Activated naive CD4-positive, alpha-beta T cell treated with Interleukin-2 at 50 U/mL for 16 hours (primary cell): ENCODE data around the gene NLK.
"Not testable (repeated sequence)": the region's sequence is repeated elsewhere in the genome, so short reads cannot be mapped to it uniquely, and the experiment has no call there.

Experiments
- DNase-seq: peaks from one replicate; pipeline ENCODE4 v3.0.0-alpha.2; 2020

NLK gene

DNA sequence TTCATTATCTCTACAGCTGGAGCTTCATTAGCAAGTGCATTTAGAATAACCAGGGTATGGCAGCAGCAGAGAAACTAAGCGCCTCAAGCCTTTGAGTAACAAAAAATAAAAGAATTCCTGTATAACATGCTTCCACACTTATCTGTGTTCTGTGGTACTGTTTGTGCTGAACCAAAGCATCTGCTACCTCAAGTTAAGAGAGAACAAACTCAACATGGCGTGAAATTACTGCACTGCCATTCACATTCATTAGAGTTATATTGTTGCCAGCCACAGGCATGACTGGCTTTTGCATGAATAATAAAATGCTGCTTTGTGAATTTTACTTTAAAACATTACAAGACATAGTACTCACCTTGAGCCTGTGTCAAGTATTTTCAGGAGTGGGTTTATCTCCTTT, 76.6 kb downstream of the NLK start:
- DNase-seq: no peak

DNA sequence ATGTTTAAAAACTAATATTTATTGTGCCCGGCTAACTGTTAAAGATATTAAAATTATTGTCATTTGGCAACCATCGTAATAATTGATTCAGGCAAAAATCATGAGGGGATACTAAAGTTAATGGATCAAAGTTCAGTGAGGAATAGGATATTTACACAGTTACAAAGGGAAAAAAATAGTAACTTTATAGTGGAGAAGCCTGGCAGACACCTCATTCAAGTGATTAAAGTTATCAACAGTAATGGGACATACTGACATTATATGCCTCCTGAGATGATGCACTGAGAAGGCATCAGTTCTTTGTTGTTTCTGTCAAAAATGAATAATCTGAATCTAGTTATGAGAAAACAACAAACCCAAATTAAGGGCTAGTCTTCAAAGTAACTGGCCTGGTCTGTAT, 77.1 kb downstream of the NLK start:
- no peak for DNase-seq

DNA sequence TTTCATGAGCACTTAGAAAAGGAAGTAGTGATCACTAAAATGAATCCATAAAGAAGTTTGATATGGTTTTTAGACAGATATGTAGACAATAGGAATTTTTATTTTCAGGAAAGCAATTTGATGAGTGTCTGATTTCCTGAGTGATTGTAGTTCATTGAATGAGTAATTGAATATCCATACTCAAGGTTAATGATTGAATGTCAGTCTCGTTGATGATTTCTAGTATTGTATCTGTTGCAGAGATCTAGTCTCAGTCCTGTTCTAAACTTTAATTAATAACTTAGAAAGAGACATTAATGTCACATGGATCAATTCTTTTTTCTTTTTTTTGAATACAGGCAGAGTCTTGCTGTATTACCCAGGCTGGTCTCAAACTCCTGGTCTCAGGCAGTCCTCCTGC, 78.3 kb downstream of the NLK start:
- DNase-seq: no peak

DNA sequence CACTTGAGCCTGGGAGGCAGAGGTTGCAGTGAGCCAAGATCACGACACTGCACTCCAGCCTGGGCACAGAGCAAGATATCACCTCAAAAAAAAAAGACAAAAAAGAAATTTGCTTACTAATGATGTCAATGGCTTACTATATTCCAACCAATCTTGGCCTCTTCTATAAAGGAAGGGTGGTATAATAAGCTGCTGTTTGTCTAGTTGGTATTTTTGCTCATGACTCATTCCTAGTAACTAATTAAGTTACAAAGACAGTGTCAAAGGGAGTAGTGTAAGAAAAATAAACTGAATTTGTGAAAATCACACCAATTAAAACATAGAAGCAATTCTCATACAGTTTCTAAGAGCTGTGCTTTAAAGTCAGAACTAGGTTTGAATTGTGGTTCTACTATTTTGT, 82.5 kb downstream of the NLK start:
- DNase-seq: no peak

DNA sequence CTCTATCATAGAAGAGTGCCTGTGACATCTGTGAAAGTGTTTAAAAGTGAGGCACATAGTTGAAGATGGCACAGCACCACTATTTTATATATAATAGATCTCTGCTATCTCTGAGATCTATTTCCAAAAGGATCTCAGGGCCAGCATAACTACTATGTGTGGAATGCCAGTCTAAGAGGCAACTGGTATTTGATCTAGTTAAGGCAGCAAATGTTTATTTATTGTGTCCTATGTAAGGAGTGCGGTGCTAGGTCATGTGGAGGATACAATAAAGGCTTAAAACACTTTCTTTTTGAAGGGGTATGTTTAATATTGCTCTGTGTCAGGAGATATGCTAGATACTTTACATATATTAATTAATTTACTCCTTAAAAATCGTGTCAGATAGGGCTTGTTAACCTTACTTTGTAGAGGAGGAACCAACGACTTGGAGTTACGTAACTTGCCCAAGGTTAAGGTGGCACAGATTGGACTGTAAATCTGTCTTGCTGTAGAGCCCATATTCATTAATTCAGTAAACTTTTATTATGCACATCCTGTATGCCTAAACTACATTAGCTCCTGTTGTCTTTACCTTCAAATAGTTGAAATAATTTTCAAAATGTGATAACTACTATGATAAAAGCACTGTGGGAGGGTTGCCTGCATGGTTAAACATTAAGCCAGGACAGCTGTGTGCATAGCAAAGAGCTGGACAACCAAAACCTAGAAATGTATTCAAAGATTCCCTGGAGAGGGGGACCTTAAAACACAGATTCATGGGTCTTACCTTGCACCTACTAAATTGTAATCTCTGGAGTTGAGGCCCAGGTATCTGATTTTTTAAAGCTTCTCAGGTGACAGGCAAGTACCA, 83.3 kb downstream of the NLK start:
- no peak for DNase-seq

DNA sequence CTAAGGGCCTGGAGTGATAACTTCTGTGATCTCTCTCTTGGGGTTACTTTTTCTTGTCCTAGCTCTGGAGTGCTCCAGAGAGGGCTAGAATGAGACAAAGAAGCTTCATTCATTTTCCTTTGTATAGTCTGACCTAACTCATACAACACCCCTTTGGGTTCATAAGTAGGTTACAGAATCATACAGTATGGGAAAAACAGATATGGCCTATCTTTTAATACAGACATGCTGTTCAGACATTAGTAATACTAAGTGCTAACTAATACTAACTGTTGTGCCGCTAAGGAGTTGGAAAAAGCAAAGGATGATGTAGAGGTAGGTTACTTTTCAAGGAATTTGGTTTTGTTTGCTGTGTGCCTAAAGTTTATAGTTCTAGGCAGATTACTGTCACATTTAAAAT, 84.7 kb downstream of the NLK start:
- no peak for DNase-seq

DNA sequence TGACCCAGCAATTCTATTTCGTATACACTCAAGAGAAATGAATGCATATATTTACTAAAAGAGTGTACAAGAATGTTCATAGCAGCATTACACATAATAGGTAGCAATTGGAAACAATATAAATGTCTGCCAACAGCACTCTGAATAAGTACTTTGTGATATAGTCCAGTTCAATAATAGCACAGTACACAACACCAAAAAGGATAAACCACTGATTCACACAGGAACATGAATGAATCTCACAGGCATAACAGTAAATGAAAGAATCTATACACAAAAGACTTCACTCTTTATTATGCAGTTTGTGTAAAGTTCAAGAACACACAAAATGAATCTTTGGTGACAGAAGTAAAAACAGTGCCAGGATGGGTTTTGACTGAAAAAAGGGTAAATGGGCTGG, 86.3 kb downstream of the NLK start:
- DNase-seq: no peak

DNA sequence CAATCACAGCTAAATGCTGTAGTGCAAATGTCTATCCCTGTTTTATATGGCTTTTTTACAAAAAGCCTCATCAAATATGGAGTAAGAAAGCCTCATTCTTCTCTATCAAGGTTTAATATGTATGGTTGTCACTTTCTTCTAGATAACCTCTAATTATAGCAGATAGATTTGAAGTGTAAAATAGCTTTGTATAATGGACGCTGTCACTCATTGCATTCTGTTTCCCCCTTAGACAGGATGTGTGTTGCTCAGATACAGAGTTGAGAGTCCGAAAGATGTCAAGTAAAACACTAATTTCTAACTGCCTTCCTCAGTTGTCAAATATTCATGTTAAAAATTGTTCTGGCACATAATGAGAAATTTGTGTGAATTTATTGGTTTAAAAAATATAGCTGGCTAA, 88.0 kb downstream of the NLK start:
- no peak for DNase-seq

DNA sequence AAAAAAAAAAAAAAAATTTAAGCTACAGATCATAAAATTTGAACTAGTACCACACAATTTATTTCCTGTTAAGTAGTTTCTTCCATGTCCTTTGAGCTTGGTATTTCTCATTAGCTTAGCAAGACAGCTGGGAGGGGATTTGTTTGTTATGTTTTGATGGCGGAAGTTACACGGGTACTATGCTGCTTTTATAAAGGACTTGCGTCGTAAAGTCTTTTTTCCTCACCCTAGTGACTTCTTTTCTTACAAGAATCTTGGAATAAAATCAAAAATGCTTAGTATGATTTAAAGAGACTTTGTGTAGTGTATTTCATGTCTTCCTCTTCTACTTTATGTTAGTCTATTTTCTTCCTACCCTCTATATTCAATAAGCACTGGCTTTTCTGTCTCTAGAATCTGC, 89.1 kb downstream of the NLK start:
- DNase-seq: no peak

DNA sequence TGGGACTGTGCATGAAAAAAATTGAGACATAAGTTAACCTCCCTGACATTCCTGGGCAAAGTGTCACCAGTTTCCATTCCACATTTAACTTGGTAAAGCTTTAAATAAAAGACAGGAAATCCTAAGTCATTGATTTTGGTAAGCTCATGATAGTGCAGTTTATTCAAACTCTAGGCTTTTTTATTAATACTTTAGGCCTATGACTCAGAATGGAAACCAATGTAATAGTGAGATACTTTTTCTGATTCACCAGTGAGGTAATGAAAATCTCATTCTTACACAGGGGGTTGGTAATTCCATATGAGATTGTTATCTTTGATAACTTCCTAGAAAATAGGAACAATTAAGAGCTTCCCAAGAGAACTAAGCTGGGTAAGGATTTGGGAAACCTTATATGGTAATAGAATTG, 91.1 kb downstream of the NLK start:
- DNase-seq: no peak

DNA sequence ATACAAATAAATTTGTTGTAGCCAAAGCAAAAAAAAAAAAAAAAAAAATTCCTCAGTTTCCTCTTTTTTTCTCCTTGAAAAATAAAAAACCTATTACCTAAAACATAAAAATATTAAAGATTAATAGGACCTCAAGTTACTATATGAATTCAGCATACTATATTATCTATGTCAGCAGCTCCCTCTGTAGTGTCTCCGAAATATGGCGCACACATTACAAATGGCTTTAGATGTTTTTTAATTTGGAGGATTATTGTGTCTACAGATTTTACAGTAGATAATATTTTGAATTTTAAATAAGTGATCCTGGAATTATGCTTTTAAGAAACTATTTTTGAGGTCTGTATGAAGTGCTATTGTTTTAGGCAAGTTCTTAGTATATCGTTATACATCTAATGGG, 94.4 kb downstream of the NLK start:
- no peak for DNase-seq

DNA sequence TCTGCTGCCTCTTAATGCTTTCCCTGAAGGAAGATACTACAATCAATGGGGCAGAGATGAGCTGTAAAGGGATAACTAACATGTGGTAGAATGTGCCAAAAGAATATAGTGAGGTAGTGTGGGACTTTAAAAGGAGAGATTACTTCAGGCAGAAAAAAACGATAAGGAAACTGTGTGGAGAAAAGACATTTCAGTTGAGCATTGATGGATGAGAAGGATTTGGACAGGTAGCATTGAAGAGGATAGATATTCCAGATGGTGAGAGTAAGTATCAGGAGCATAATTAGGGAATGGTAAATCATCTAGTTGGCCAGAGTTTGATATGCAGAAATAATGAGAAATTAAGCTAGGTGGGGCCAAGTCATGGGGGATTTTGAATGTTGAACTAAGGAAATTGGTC, 97.3 kb downstream of the NLK start:
- DNase-seq: no peak

DNA sequence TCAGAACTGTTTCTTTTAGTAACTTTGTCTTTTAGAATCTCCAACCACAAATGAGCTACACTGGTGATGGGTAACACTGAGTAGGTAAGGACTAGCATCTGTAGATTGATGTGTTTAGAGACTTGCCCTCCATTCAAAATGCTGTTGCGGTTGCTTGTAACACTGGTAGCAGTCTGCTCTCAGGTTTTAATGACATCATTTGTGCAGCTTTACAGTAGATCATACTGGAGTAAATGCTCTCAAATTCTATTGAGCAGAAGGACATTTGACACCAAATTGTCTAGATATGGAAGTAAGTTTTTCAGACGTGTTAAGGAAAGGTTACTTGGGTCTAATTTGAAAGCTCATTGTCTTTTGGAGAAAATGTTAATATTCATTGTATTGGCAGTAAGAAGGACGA, 98.8 kb downstream of the NLK start:
- DNase-seq: no peak

DNA sequence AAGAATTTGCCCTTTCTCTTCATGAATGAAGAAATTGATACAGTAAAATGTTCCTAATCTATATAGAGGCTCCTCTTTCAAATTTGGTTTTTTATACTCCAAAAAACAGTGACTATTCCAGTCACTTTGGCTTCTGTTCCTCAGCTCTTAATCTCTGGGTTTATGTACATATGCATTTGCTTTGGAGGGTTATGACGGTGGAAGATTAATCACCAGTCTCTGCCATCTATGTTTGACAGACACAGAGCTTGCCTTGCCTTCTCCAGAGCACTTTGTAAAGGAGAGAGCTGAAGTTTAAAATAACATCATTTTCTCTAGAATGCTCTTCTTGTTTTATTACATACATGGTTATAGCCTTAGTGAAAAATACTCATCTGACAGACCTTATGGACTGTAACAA, 99.3 kb downstream of the NLK start:
- no peak for DNase-seq

DNA sequence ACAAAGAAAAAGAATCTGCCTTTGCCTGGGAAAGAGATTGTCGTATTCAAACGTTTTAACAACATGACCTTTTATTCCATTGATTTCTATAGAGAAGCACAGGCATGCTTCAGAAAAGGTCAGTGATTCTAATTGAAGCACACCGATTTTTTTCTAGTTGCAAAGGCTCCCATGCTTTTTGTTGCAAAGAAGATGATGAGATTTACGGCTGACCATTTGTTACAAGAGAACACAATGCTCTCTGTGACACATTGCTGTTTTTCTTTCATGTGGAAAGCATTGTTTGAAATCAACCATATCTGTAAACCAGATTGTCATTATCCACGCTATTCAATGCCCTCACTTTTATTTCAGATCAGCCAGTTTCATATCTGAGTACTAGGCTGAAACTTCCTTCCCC, 99.8 kb downstream of the NLK start:
- no peak for DNase-seq

DNA sequence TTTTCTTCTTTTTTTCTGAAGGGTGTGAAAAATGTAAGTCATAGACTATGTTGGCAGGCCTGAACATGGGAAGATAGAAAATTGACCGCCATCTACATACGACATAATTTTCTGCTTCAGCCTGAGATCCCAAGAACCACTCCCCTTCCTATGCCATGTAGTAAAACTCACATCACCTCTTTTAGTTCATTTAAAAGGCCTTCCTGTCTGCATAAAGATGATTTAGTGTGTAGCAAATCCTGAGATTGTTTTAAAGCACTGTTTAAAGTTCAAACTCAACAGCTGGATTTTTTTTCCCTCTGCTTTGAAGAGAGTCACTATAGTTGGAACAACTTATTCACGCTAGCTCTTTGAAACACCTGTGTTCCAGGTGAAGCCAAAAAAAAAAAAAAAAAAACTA, 101.5 kb downstream of the NLK start:
- DNase-seq: no peak

DNA sequence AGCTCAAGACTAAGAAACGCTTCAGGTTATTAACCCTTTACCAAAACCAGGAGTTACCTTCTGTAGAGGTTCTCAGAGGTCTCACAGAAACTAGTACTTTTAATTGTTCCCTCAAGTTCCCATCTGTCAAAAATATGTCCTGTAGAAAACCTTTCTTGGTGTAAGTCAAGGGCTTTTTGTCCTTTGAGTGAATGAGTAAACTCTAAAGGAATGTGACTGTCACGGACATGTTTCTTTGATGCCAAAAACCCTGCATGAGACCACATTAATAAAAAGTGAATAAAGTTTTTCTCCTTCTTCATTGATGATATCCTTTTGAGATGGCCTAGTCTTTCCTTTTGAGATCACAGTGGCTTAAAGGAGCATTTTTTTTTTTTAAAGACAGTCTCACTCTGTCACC, 102.9 kb downstream of the NLK start:
- no peak for DNase-seq

DNA sequence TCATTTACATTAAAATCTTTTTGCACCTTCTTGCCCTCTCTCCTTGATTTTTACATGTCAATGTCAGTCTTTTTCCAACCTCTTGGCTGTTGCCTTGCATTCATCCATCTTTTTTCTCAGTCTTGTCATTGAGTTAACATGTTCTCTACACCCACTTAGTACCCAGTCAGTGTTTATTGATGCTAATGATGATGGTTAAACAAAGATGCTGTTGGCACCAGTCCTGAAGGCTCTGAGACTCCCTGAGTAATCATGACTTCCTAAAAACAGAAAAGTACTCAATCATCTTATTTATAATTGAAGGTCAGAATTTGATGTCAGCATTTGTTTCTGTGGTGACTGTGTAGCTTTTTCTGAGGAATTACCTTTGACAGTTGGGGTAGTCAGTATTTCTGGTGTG, 104.5 kb downstream of the NLK start:
- no peak for DNase-seq

DNA sequence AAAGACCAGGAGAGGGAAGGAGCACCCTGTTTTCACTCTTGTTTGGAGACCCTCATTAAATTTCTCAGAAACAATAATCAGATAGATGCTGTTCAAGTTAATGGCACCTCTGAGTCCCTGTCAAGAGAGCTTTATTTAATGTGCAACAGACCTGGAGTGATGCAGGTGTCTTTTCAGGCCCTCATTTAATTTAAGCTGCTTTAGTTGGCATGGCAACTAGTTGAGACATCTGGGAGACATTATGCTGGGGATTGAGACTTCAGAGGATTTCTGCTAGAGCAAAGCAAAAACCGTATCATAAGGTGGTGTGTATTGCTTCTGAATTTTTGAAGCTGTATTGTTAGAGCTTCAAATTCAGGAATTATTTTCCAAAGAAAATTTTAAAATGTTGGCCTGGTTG, 108.5 kb downstream of the NLK start:
- DNase-seq: no peak

DNA sequence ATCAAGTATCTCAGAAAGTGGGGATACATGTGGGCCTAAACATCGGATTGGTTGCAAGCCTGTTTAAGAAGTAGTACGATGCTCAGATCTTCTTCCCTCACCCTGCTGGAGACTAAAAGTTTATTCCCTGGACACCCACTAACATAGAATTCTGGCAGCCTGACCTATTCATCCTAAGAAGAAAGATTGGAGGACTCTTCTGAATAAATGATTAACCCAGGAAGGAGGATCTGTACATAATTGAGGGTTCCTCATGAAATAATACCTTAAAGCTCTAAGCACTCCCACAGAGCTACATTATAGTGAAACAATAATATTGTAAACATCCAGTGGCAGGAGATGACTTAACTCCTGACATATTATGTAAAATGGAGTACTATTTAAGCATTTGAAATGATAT, 111.7 kb downstream of the NLK start:
- no peak for DNase-seq

DNA sequence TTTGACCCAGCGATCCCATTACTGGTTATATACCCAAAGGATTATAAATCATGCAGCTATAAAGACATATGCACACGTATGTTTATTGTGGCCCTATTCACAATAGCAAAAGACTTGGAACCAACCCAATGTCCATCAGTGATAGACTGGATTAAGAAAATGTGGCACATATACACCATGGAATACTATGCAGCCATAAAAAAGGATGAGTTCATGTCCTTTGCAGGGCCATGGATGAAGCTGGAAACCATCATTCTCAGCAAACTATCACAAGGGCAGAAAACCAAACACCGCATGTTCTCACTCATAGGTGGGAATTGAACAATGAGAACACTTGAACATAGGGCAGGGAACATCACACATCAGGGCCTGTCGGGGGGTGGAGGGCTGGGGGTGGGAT, 112.9 kb downstream of the NLK start:
- not testable (repeated sequence) for DNase-seq

DNA sequence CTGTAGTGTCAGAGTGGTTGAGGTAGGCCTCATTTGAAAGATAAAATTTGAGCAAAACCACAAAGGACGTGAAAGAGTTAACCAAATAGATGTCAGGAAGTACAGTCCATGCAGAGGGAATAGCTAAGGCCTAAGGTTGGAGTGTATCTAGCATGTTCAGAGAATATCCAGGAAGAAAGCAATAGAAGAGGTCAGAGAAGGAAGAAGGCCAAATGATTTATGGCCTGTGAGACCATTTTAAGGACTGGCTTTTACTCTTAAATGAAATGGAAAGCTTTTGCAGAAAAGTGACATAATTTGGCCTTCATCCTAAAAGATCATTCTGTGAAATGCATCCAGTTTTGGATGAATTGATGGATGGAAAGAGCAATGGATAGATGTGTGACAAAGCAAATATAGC, 116.5 kb downstream of the NLK start:
- DNase-seq: no peak

DNA sequence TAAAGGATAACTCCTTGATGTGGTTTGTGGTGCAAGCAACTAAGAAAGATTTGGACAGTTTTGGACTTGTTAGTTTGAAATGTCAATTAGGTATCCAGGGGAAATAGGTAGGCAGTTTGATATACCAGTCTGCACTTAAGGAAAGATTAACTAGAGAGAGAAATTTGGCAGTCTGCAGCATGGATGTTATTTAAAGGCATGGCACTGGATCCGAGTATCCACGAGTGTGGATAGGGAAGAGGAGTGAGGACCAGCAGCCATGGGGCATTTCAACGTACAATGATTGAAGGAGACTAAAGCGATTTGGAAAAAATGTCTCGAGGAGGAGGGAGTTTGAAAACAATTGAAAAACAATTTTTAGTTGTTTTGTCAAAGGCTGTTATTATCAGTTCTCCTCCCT, 117.4 kb downstream of the NLK start:
- DNase-seq: no peak

DNA sequence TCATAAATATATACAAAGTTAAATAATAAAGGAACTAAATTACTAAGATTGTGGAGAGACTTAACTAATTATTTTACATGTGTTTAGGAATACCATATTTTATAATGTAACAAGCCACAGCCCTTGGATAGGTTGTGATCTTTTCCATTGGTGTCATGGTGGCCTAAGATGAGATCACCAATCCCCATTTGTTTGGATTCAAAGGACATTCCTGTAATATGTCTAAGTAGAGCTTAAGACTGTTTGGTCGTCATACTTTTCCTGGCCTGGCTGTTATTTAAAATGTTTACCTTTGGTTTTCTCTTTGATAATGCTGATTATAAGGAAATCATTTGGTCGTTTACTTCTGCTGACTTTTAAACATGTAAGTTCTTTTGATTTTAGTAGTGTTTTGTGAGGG, 118.1 kb downstream of the NLK start:
- no peak for DNase-seq

DNA sequence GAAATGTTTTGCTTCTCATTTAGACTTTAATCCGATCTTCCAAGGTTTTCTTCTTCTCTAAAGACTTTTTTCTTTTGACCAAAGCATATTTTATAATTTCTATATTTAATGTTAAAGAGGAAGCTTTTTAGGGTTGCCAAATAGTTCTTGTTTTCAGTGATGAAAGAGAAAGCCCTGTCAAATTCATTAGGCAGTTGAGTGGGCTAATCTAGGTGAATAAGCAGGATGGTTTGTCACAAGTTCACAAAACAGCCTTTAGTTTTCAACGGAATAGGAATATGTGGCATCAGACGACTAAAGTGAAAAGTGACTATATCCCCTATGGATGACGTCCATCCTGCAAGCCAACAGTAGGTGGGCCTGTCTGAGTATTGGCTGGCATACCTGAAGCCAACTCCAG, 118.8 kb downstream of the NLK start:
- no peak for DNase-seq

DNA sequence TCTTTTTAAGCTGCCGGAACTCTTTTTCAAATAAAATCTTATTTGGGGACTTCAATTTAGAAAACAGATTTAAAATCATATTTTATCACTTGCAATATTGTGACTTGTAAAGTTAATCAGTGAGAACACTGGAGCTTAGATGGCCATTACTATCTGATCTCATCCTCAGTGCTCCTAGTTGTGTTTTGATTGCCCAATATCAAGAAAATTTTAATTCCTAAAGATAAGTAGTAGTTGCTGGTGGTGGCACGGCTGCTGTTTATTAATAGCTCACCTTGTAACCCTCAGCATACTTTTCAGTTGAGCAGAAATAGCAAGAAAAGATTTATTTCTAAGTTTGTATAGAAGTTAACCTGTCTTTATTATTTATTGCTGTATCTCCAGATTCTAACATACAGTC, 124.0 kb downstream of the NLK start:
- no peak for DNase-seq
